GM23338 (cell line): ENCODE results near the gene CELF2. TPM values are rescaled to one million over a fixed set of nuclear protein-coding genes. Genes with fewer than 3 reads are reported as not detected.

ENCODE experiments used
- ATAC-seq: fragments of 200-7000 bp; cut with Tn5 transposase; 3 replicates; pipeline ENCODE4 v1.9.1; 2020
- DNase-seq: peaks from one replicate; pipeline ENCODE4 v3.0.0-alpha.2; 2015; ENCODE audit warnings: low spot score
- H2AFZ ChIP-seq: fragments of 200-600 bp; sonication (generic); 2 replicates; pipeline ENCODE4 v1.8.0; 2016; ENCODE audit warnings: antibody characterized with exemption, mild to moderate bottlenecking, moderate library complexity
- H3F3A ChIP-seq: fragments of 200-600 bp; sonication (generic); replicated peaks from 2 replicates; pipeline ENCODE4 v1.8.0; 2017; ENCODE audit warnings: antibody characterized with exemption, mixed run types, low read depth
- H3K27ac ChIP-seq: fragments of 200-600 bp; sonication (generic); 2 replicates; pipeline ENCODE4 v1.6.1; 2016; ENCODE audit warnings: low read depth
- H3K27me3 ChIP-seq: fragments of 200-600 bp; sonication (generic); 2 replicates; pipeline ENCODE4 v1.8.0; 2016; ENCODE audit warnings: mild to moderate bottlenecking, mixed run types, moderate library complexity; ENCODE audit not compliant: insufficient read depth
- H3K36me3 ChIP-seq: fragments of 200-600 bp; sonication (generic); 2 replicates; pipeline ENCODE4 v1.8.0; 2016; ENCODE audit warnings: mild to moderate bottlenecking; ENCODE audit not compliant: insufficient read depth
- H3K4me1 ChIP-seq: fragments of 200-600 bp; sonication (generic); 2 replicates; pipeline ENCODE4 v1.8.0; 2016; ENCODE audit warnings: mild to moderate bottlenecking, moderate library complexity; ENCODE audit not compliant: insufficient read depth
- H3K4me2 ChIP-seq: fragments of 200-600 bp; sonication (generic); 2 replicates; pipeline ENCODE4 v1.7.1; 2017; ENCODE audit warnings: mixed run types
- H3K4me3 ChIP-seq: fragments of 200-600 bp; sonication (generic); 2 replicates; pipeline ENCODE4 v1.6.1; 2016; ENCODE audit warnings: mixed run types
- H3K79me2 ChIP-seq: fragments of 200-600 bp; sonication (generic); replicated peaks from 2 replicates; pipeline ENCODE4 v1.8.0; 2017; ENCODE audit warnings: mild to moderate bottlenecking; ENCODE audit not compliant: insufficient read depth
- H3K9me2 ChIP-seq: fragments of 200-600 bp; sonication (generic); 2 replicates; pipeline ENCODE4 v1.8.0; 2017; ENCODE audit not compliant: insufficient read depth
- H4K20me1 ChIP-seq: fragments of 200-600 bp; sonication (generic); replicated peaks from 2 replicates; pipeline ENCODE4 v1.8.0; 2017; ENCODE audit warnings: mild to moderate bottlenecking; ENCODE audit not compliant: insufficient read depth
- H3K27ac Mint-ChIP-seq: 2 replicates; pipeline ENCODE4 v1.8.0; 2020; ENCODE audit warnings: inconsistent platforms, mild to moderate bottlenecking, moderate library complexity, mixed read lengths
- H3K27me3 Mint-ChIP-seq: 3 replicates; pipeline ENCODE4 v1.8.0; 2022; ENCODE audit warnings: low read depth, mild to moderate bottlenecking, moderate library complexity, mixed read lengths, inconsistent platforms; ENCODE audit not compliant: insufficient read depth, poor library complexity
- H3K36me3 Mint-ChIP-seq: 3 replicates; pipeline ENCODE4 v1.8.0; 2021; ENCODE audit warnings: low read depth, mild to moderate bottlenecking, inconsistent platforms, moderate library complexity, mixed read lengths
- H3K4me1 Mint-ChIP-seq: 3 replicates; pipeline ENCODE4 v1.8.0; 2020; ENCODE audit warnings: mild to moderate bottlenecking, inconsistent platforms, mixed read lengths
- H3K4me3 Mint-ChIP-seq: 3 replicates; pipeline ENCODE4 v1.8.0; 2021; ENCODE audit warnings: moderate library complexity, mild to moderate bottlenecking, inconsistent platforms, mixed read lengths
- H3K9me3 Mint-ChIP-seq: 3 replicates; pipeline ENCODE4 v1.8.0; 2020; ENCODE audit warnings: moderate library complexity, mild to moderate bottlenecking, inconsistent platforms, mixed read lengths
- CREB1 ChIP-seq: fragments of 250-450 bp; sonication (Bioruptor Pico); IDR thresholded peaks from 2 replicates; pipeline ENCODE4 v1.5.0; 2020; ENCODE audit warnings: low read depth, mild to moderate bottlenecking, moderate library complexity
- ETS1 ChIP-seq: IDR thresholded peaks from 2 replicates; pipeline ENCODE4 v1.6.1; 2016; ENCODE audit warnings: antibody characterized with exemption
- EZH2 ChIP-seq: fragments of 200-600 bp; sonication (generic); IDR thresholded peaks from one replicate; pipeline ENCODE4 v1.8.0; 2017; ENCODE audit warnings: antibody characterized with exemption, mild to moderate bottlenecking, low read depth; ENCODE audit not compliant: unreplicated experiment
- STAT1 ChIP-seq: IDR thresholded peaks from one replicate; pipeline ENCODE4 v1.6.1; 2016; ENCODE audit warnings: antibody characterized with exemption; ENCODE audit not compliant: unreplicated experiment
- ZNF114 ChIP-seq: fragments of 250-450 bp; sonication (Bioruptor Pico); IDR thresholded peaks from 2 replicates; pipeline ENCODE4 v1.5.0; 2020; ENCODE audit warnings: mild to moderate bottlenecking, moderate library complexity
- ZNF462 ChIP-seq: fragments of 250-450 bp; sonication (Bioruptor Pico); IDR thresholded peaks from 2 replicates; pipeline ENCODE4 v1.5.0; 2020; ENCODE audit warnings: mild to moderate bottlenecking, moderate library complexity
- polyA plus RNA-seq: library from polyadenylated mRNA; unstranded; fragments of >200 nt; fragmentation: Nextera tagmentation; extraction: Ambion mirVana; gene quantifications from 2 replicates; pipeline ENCODE4 v1.2.1, GENCODE V29; 2016
- total RNA-seq: library from RNA; depleted of rRNA; stranded (reverse); fragments of >200 nt; shearing (Covaris generic); gene quantifications from 2 replicates; pipeline ENCODE4 v1.2.3, GENCODE V29; 2014
- TF ChIP-seq, protein P1 (sequence below): IDR thresholded peaks from one replicate; pipeline ENCODE4 v1.6.1; 2018; ENCODE audit warnings: antibody characterized with exemption; ENCODE audit not compliant: unreplicated experiment

Gene CELF2
- total and polyA plus RNA-seq, 2 experiments from 2014 or later: 18.1 to 22.5 TPM

DNA sequence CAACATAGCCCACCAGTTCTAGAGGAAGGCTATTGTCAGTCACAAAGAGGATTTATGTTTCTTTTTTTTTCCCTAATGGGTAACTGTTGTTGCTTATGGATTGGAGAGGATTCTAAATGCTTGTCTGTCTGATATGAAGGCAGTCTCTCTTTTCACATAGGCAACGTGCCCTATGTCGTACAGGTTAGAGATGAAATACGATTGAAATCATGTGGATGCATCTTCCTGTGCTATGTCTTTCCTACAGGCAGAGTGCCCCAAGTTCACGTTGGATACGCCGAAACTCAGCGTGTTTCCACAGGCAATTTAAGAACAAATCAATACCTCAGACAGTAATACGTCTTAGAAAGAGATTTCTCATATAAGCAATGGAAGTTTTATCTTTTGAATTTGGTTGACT, 93.8 kb downstream of the CELF2 start (continued):
- no peak for TF ChIP-seq ZNF462 (CRISPR knock-in tag)
- no peak for TF ChIP-seq CREB1 (CRISPR knock-in tag)

DNA sequence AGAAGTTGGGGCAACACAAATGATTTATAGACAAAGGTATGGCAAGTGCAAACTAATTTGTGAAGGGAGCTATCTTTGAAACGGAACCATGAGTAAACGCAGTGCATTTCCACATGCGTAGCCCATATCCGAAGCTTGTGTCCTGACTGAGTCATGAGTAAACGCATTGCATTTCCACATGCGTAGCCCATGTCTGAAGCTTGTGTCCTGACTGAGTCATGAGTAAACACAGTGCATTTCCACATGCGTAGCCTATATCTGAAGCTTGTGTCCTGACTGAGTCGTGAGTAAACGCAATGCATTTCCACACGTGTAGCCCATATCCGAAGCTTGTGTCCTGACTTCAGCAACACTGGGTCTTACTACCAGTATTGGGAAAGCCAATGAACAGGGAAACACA, 95.0 kb downstream of the CELF2 start:
- Histone ChIP-seq H3K27me3 (no peaks in the 10 kb centered on the region), H3K79me2 (peaks cover 4% of the 10 kb centered on the region; the same call in 1 of the 2 replicates), H4K20me1 (no peaks in the 10 kb centered on the region), H2AFZ (no peak overlapping the region), H3K9me2 (no peaks in the 10 kb centered on the region), H3K4me3 (no peak overlapping the region), H3K27ac (no peak overlapping the region), H3K4me1 (peaks cover 6% of the 10 kb centered on the region; the same call in 1 of the 2 replicates), H3K4me2 (no peak overlapping the region), H3F3A (no peaks in the 10 kb centered on the region), H3K36me3 (no peaks in the 10 kb centered on the region)
- no peak for TF ChIP-seq STAT1
- TF ChIP-seq EZH2: no peak
- TF ChIP-seq ZNF114 (CRISPR knock-in tag): no peak
- no peak for TF ChIP-seq ETS1
- TF ChIP-seq, protein P1, sequence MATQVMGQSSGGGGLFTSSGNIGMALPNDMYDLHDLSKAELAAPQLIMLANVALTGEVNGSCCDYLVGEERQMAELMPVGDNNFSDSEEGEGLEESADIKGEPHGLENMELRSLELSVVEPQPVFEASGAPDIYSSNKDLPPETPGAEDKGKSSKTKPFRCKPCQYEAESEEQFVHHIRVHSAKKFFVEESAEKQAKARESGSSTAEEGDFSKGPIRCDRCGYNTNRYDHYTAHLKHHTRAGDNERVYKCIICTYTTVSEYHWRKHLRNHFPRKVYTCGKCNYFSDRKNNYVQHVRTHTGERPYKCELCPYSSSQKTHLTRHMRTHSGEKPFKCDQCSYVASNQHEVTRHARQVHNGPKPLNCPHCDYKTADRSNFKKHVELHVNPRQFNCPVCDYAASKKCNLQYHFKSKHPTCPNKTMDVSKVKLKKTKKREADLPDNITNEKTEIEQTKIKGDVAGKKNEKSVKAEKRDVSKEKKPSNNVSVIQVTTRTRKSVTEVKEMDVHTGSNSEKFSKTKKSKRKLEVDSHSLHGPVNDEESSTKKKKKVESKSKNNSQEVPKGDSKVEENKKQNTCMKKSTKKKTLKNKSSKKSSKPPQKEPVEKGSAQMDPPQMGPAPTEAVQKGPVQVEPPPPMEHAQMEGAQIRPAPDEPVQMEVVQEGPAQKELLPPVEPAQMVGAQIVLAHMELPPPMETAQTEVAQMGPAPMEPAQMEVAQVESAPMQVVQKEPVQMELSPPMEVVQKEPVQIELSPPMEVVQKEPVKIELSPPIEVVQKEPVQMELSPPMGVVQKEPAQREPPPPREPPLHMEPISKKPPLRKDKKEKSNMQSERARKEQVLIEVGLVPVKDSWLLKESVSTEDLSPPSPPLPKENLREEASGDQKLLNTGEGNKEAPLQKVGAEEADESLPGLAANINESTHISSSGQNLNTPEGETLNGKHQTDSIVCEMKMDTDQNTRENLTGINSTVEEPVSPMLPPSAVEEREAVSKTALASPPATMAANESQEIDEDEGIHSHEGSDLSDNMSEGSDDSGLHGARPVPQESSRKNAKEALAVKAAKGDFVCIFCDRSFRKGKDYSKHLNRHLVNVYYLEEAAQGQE: no peak
- H3K4me3 Mint-ChIP-seq: no peak overlapping the region
- peaks cover 9% of the 10 kb centered on the region; the same call in 2 of the 3 replicates for H3K36me3 Mint-ChIP-seq
- DNase-seq: no peak
- H3K27ac Mint-ChIP-seq: no peak overlapping the region
- peaks cover 11% of the 10 kb centered on the region for H3K9me3 Mint-ChIP-seq
- H3K4me1 Mint-ChIP-seq: peaks cover 12% of the 10 kb centered on the region; the same call in 2 of the 3 replicates
- ATAC-seq: no peak
- H3K27me3 Mint-ChIP-seq: no peaks in the 10 kb centered on the region
